Amniotic stem cell (primary cell): ENCODE data around the gene POFUT2.
A peak's percentile ranks its signal among the peaks of the same experiment; 100 is the strongest.

Source experiments
- DNase-seq: peaks from one replicate; lab custom pipeline; 2025; lab: John Stamatoyannopoulos, UW

The POFUT2 gene

DNA sequence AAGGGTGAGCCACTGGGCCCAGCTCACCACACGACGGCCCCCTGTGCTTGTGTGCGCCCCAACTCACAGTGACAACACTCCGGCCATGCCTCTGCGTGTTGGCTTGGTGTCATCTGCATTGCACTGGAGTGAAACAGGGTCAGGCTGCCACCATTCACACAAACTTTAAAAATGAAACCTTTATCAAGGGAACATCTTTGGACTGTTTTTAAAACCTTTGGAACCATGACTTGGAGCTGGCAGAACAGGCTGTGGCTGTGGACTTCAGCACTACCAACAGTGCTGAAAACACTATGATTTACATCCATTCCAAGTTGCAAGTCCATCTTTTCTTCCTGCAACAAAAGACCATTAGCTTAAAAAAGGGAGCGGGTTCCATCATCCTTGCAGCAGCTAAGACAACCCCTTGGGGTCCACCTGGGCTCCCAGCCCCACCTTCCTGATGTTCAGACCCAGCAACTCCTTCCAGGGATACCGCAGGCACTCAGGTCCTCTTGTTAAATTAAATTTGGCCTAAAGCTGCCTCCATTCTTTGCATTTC lies 25.6 kb downstream of the POFUT2 start:
- no peak for DNase-seq

DNA sequence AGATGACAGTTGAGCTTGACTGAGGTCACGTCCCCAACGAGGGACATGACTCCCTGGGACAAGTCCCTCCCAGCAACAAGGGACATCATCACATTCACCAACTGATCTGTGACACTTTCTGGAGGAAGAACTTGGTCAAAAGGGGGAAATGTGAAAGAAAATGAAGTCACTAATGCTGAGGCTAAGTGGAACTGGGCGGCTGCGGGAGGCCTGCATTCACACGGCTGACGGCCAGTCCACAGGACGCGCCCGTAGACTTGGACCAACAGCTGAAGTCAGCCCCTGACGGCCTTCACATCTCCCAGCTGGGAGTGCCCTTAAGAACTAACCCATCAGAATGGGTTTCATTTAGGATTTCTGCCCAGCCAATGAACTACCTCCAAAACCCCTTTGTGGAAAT lies 26.6 kb downstream of the POFUT2 start:
- DNase-seq, result no peak

DNA sequence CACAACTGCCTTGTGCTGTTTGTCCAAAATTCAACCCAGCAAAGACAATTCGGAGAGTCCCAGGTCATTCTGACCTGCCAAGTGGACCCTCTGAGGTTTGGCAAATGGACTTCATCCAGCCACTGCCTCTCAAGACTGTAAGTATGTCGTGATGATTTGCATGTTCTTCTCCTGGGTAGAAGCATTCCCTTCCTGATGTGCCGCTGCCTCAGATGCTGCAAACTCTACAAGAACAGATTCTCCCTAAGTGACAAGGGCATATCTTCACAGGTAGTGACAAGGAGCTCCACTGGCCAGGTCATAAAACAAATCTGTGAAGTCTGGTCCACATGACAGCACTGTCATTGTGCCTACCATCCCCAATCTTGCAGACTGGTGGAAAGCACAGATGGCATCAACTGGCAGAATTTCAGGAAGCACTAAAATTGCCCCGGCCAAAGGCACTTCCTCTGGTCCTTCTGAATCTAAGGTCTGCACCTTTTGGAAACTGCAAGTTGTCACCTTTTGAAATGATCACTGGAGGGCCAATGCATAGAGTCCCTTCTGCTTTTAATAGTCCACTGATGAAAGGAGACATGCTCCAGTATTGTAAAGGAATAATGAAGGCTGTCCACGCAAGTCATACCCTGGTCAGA lies 27.4 kb downstream of the POFUT2 start:
- DNase-seq, result no peak

DNA sequence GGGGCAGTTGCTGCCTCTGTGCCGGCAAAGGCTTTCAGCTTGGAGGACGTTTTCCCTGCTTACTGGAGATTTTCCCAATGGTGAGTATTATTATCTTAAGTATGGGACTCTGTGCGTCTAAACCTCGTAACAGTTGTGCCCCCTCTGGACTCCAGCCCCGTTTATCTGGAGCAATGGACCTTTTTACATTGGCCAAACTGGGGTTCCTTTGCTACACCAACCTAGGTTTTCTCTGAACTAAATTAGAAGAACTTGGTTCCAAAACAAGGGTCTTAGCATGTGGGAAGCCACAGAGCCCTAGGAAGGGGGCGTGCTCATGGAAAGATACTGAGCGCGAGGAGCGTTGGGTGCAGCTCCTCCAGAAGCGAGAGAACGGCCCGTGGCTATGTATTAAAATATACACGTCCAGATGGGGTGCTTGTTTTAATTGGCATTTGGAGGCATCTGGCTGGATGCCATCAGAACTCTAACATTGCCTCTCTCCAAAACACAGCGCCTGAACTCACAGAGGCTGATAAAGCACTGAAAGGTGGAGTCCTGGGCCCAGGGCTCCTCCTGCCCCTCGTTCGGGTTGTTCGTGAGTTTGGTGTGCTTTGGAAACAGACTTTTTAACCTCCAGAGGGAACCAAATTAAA lies 28.4 kb downstream of the POFUT2 start:
- DNase-seq, result no peak

DNA sequence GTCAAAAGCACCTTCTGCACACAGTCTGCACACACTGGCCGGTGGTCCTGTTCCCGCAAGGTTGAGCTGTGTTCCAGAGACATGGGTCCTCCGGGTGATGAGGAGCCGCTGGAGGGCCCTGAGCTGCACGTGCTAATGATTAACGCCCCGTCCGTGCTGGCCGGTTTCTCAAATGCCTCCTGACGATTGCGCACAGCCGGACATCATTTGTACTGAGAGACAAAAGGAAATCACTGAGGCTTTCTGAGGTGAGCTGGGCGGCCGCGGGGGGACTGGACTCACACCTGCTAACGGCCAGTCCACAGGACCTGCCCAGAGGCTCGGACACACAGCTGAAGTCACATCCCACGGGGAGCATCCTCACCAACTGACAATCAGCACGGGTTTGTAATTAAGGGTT lies 29.2 kb downstream of the POFUT2 start:
- DNase-seq, result no peak

DNA sequence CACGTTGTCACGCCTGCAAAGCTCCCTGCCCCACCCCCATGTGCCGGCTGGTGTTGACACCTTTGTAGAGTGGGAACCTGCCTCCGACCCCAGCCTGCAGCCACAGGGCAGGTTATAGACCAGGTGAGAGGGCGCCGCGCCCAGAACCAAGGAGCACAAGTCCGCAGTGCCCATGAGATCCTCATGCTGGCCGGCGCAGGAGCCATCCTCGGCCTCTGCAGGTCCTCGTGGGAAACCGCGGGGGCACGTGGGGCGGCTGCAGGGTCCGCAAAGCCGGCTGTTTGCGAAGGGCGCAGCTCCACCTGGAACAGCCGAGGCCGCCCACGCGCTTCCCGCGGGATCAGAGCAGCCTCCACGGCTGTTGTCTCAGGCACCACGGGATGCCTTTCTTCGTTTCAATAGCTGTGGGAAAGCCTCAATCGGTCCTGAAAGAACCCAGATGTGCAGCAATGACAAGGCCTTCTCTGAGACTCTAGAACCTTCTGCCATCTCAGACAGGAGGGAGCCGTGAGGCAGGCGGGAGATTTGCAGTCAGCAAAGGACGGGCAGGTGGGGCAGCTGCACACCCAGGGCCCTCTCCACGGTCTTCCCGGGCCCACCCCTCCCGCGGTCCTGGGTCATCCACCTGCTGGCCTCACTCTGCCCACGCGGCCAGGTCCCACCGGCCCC lies 29.9 kb downstream of the POFUT2 start:
- DNase-seq, result no peak

DNA sequence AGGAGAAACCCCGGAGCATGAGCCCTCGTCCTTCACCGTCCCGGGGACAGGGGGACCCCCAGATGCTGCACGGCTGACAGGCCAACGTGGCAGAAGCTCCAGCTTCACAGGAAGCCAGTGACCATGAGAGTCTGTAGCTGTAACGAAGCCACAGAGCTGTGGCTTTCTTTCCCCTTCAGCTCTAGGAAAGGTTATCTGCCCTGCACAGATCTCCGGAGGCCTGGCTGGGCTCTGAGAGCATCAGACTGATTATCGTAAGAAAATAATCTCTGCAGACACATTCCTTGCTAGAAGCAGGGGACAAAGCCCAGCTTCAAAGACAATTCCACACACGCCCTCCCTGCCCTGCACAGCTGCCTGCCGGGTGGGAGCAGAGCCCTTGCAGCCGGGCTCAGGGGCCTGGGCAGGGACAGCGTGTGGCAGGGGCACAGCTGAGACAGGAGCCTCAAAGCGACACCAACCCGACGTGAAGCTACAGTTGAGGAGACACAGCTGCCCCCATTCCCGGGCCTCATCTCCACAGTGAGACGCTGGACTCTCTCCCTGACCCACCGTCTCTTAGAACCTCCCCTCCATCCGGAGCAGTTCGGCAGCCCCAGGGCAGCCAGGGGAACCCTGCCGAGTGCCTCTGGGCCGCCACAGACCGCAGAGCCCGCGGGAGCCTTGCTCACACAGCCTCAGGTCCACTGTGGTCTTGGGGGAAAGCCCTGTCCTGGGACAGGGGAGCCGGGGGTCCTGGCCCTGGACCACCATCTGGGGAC lies 30.6 kb downstream of the POFUT2 start:
- DNase-seq, result no peak

DNA sequence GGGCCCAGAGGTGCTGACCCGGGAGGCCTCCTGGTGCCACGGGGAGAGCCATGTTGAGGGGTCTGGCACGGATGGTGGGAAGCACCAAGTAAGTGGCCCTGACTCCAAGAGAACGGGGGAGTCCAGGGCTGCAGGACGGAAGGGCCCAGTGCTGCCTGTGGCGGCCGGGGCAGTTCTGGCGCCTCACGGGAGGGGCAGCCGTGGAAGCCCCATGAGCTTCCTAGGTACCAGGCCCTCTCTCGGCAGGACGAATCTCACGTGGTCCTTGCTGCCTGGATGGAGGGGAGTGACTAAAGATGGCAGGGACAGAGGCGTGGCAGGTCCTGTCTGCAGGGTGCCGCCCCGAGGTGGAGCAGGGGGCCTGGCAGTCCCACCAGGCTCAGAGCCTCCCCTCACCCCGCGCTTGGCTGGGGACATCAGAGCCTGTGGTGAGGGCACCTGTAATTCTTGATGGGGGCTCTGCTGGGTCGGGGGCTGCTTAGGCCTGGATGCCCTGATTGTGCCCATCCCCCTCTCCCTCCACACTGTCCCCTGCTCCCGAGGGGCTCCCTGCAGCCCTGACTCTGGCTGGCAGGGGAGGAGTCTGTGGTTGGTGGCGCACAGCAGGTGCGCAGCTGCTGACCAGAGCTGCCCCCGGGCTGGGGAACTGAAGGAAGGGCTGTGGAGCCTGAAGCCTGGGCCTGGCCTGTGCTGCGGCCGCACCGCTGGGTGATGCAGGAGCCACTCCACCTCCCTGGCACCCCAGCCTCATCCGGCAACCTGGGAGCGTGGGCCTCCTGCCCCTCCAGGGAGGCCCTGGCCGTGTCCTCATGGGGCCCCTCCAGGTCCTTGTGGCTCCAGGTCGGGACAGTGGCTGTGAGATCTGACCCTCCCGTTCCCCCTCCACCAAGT lies 31.4 kb downstream of the POFUT2 start:
- no peak for DNase-seq

DNA sequence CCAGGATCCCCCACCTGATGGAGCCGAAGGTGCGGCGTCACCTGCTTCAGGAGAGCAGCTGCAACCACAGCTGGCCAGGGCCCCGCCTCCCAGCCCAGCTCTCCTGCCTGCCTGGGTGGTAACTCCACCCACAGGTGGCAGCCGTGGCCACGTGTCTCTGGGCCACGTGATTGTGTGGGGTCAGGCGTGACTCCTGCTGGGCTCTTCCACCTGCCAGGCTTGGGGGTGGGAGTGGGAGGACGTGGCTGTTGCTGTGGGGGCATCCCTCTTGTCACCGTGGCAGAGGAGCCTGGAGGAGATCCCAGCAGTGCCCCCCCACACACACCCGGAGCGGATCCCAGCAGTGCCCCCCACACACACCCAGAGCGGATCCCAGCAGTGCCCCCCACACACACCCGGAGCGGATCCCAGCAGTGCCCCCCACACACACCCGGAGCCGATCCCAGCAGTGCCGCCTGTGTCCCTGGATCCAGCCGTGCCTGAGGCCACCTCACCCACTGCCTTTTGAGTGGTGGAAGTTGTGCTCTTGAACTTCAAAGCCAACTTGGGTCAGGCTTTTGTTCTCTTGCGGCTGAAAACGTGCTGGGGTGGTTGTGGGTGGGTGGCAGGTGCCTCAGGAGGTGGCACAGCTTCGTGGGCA lies 32.2 kb downstream of the POFUT2 start:
- DNase-seq, result no peak

DNA sequence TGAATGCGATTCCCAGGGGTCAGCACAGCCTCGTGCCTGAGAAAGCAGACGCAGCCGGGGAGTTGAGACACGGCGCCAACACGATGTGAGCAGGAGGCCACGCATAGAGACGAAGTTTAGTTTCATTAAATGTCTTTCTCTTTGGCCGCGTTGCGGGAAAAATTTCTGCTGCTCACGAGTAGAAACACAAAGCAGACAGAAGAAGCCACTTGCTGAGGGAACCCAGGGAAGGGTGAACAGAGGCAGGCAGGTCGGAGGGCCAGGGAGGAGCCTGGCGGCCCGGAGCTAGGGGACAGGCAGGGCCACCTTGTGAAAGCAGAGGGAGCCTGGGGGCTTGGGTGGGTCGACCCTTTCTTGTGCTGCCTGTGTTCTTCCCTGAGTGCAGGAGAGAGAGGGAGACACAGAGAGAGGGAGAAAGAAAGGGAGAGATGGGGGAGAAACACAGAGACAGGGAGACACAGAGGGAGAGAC lies 33.2 kb downstream of the POFUT2 start:
- no peak for DNase-seq

DNA sequence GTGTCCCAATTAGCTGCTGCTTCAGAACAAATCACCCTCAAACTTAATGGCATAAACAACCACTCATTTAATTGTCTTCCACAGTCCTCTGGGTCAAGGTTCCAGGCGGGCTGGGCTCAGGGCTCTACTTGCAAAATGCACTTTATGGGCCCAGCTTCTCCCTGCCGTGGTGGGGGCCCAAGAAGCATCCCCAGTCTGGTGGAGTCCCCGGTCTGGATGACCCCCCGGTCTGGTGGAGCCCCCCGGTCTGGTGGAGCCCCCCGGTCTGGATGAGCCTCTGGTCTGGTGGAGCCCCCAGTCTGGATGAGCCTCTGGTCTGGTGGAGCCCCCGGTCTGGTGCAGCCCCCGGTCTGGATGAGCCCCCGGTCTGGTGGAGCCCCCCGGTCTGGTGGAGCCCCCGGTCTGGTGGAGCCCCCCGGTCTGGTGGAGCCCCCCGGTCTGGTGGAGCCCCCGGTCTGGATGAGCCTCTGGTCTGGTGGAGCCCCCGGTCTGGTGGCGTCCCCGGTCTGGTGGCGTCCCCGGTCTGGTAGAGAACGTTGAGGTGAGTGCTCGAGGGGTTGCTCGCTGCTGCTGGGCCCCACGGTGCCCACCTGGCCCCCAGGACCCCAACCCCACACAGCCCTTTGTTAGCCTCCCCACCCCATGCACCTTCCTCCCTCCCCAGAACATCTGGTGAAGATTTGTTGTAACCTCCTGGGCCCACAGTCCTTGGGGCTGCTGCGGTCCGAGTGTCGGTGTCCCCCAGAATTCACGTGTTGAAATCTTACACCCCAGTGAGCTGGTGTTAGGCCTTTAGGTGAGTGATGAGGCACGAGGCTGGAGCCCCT lies 33.8 kb downstream of the POFUT2 start:
- DNase-seq, result no peak

DNA sequence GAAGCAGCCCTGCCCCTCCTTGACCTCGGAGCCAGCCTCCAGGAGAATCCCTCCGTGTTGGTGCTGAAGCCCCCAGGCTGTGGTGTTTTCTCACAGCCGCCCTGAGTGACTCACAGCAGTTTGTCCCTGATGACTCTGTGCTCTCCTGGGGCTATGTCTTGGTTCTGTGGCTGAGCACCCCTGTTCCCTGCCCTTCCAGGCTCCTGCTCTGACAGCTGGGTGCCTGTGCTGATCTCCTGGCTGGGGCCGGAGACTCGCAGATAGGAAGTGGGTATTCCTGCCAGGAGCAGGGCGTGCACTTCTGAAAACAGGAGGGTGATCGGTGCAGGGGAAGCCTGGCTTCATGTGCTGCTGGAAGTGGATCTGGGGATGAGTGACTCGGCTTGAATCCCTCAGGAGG lies 34.5 kb downstream of the POFUT2 start:
- peak; percentile 22 for DNase-seq

DNA sequence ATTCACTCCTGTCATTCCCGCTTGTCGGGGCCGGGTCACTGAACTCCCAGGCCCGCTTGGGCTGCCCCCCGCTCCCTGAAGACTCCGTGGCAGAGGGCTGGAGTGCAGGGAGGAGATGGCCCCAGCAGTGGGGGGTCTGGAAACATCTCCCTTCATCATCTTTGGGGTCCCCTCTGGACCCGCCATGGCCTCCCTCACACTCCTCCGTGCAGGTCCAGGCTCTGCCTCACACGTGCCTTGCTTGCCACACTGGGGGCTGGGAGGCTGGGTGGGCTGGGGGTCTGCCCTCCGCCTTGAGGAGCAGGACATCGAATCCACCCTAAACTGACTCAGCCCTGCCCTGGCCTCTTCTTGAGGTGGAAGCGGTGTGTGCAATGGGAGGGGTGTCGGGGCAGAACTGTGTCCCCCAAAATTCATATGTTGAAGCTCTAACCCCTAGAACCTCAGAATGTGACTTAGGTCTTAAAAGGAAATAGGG lies 35.2 kb downstream of the POFUT2 start:
- DNase-seq, result no peak

DNA sequence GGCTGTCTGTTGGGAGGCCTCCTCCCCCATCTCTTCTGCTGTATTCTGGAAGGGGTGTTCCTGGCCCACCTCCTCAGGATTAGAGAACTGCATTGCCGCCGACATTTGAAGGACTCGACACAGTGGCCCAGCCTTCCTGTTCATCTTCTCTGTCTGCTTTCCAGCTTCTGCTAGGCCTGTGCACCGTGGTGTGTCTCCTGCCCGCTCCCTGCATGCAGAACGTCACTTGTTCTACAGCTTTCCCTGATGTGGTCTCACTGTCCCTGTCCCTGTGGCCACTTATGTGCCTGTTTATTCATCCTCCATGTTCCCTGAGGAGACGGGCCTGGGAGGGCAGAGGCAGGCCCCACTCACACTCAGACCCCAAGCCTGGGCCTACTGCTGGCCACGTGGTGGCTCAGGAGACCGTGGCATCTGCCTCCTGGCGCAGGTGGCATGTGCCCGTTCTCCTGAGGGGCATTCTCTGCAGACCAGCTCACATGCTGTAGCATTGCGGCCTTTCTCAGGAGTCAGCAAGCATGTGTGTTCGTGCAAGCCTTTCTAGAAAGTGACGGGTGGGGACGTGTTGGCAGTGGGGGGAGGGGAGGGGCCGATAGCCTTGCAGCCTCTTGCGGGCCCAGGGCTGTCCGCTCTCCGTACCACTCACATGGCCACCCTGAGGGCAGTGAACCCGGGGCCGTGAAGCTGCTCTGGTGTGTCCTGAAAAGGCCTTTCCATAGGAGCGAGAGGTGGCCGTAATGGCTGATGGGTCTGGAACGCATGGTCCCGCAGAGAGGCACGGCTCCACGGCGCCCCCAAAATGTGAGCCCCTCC lies 35.9 kb downstream of the POFUT2 start:
- no peak for DNase-seq

DNA sequence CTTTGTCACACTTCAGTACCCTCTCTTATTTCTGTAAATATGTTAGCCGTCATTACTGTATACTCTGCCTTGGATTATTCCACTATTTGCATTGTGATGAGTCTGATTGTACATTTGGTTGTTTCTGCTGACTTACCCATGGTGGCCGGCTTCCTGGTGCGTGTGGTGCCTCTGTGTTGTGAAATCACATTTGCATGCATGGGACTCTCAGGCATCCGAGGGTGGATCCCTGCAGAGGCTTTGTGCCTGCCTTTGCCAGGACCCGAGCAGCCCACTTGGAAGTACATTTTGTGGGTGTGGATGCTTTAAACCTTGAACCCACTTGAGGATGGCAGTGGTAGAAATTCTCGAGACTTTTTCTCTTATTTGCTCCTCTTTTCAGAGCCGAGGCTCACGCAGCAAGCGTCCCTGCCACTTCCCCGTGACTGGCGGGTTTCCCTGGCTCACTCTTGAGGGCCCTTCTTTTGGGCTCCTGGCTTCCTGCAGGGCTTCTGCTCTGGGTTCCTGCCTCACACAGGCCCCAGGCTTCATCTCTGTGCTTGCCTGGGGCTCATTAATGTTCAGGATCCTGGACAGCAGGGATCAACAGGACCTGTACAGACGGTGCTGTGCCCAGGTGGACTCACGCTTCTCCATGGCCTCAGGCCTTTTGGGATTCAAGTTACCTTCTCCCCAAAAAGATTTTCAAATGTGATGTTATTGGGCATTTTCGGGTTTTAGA lies 36.6 kb downstream of the POFUT2 start:
- DNase-seq, result no peak

DNA sequence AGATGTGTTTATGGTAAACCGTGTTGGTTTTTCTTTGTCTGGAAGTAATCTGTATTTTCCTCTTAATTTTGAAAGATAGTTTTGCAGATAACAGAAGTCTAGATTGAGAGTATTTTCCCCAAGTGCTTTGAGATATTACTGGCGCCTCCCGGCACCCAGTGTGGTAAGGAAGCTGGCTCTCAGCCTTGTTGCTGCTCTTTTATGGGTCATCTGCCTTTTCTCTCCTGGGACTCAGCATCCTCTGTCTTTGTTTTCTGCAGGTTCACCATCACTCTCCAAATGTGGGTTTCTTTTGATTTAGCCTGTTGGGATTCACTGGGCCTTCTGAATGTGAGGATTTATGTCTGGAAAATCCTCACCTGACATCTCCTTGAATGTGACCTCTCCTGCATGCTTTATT lies 37.4 kb downstream of the POFUT2 start:
- DNase-seq, result no peak

DNA sequence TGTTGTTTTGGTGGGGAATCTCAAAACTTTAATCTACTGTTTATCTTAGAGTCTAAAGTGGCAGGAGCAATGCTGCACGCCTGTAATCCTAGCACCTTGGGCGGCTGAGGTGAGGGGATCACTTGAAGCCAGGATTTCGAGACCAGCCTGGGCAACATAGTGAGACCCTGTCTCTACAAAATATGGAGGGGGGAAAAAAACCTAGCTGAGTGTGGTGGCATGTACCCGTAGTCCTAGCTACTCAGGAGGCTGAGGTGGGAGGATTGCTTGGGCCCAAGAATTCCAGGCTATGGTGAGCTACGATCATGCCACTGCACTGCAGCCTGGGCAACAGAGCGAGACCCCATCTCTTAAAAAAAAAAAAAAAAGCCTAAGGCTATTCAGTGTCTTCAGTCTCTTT lies 38.1 kb downstream of the POFUT2 start:
- no peak for DNase-seq

DNA sequence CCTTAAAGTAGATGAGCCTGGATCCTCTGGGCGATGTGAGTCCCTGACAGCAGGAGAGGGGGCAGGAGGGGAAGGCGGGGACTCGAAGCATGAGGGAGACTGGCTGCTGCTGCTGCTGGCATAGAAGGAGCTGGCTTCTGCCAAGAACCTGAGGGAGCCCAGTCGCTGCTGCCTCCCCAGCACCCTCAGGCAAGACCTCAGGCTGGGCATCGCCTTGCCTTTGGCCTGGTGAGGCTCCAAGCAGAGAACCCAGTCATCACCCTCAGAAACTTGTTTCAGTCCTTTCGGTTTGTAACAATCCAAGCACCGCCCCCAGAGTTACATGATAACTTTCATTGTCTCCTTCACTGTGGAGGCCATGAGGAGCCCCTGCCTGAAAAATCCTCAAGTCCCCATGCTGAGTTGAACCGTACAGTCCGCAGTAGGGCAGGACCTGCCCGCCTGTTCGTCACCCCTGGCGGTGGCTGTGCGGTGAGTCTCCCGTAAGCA lies 38.8 kb downstream of the POFUT2 start:
- DNase-seq, result no peak
